SIG-M5 treated with dmso at 0.1 percent for 504 hours (cell line): ENCODE data around the gene TMEM176A.
"Not testable (repeated sequence)": the region's sequence is repeated elsewhere in the genome, so short reads cannot be mapped to it uniquely, and the experiment has no call there.

Source experiments
- DNase-seq: peaks from one replicate; lab custom pipeline; 2025; ENCODE audit not compliant: unreplicated experiment; lab: John Stamatoyannopoulos, UW

Gene TMEM176A

GRCh38 chr7:150800581-150801241 lies at the start of gene TMEM176A:
TMEM176A (plus strand) TSS chr7:150800769; CDS start chr7:150801551, 782 bp downstream.
- DNase-seq: no peak

GRCh38 chr7:150751702-150752101 lies 48.9 kb upstream of the TMEM176A start:
- no peak for DNase-seq

- no peak for DNase-seq
Observed at GRCh38 chr7:150753239-150753638, 47.3 kb upstream of the TMEM176A start.

GRCh38 chr7:150753826-150754603 lies 46.6 kb upstream of the TMEM176A start:
- peak; percentile 29 for DNase-seq

- no peak for DNase-seq
Observed at GRCh38 chr7:150754951-150755350, 45.6 kb upstream of the TMEM176A start.

- no peak for DNase-seq
Observed at GRCh38 chr7:150755473-150756099, 45.0 kb upstream of the TMEM176A start.

- DNase-seq: no peak
Observed at GRCh38 chr7:150756166-150756565, 44.4 kb upstream of the TMEM176A start.

- peak; percentile 33 for DNase-seq
Observed at GRCh38 chr7:150756858-150757257, 43.7 kb upstream of the TMEM176A start.

GRCh38 chr7:150759479-150759878 lies 41.1 kb upstream of the TMEM176A start:
- no peak for DNase-seq

- no peak for DNase-seq
Observed at GRCh38 chr7:150766334-150766709, 34.2 kb upstream of the TMEM176A start.

GRCh38 chr7:150769768-150770167 lies 30.8 kb upstream of the TMEM176A start:
- no peak for DNase-seq

- not testable (repeated sequence) for DNase-seq
Observed at GRCh38 chr7:150774131-150774530, 26.4 kb upstream of the TMEM176A start.

GRCh38 chr7:150778014-150778737 lies 22.4 kb upstream of the TMEM176A start:
- DNase-seq: no peak

- DNase-seq: peak; percentile 66
Observed at GRCh38 chr7:150778738-150779301, 21.7 kb upstream of the TMEM176A start.

- peak; percentile 15 for DNase-seq
Observed at GRCh38 chr7:150780292-150780691, 20.3 kb upstream of the TMEM176A start.

GRCh38 chr7:150781103-150781502 lies 19.5 kb upstream of the TMEM176A start:
- DNase-seq: peak; percentile 34

GRCh38 chr7:150781961-150782360 lies 18.6 kb upstream of the TMEM176A start:
- DNase-seq: no peak

GRCh38 chr7:150784120-150784736 lies 16.3 kb upstream of the TMEM176A start:
- no peak for DNase-seq

- no peak for DNase-seq
Observed at GRCh38 chr7:150784954-150785353, 15.6 kb upstream of the TMEM176A start.
